GM18520 (cell line): ENCODE measurements around the gene CBR4.
"Not testable (repeated sequence)": the region's sequence is repeated elsewhere in the genome, so short reads cannot be mapped to it uniquely, and the experiment has no call there.

Source experiments
- ATAC-seq: cut with Tn5 transposase; IDR thresholded peaks from one replicate; pipeline ENCODE4 v1.9.1; 2021; ENCODE audit not compliant: unreplicated experiment

Gene CBR4

GRCh38 chr4:169035871-169036620 is 26.0 kb upstream of the CBR4 start:
- not testable (repeated sequence) for ATAC-seq

- ATAC-seq, result no peak
Measured at GRCh38 chr4:169033660-169034059, 23.6 kb upstream of the CBR4 start.

- ATAC-seq, result no peak
Measured at GRCh38 chr4:169032883-169033645, 23.0 kb upstream of the CBR4 start.

GRCh38 chr4:169032194-169032593 is 22.1 kb upstream of the CBR4 start:
- ATAC-seq, result no peak

- no peak for ATAC-seq
Measured at GRCh38 chr4:169031392-169031791, 21.3 kb upstream of the CBR4 start.

GRCh38 chr4:169030562-169030982 is 20.5 kb upstream of the CBR4 start:
- ATAC-seq, result no peak

GRCh38 chr4:169029947-169030346 is 19.9 kb upstream of the CBR4 start:
- no peak for ATAC-seq

GRCh38 chr4:169027663-169028062 is 17.6 kb upstream of the CBR4 start:
- no peak for ATAC-seq

GRCh38 chr4:169025184-169025583 is 15.1 kb upstream of the CBR4 start:
- no peak for ATAC-seq

- peak; percentile 81 for ATAC-seq
Measured at GRCh38 chr4:169024762-169025161, 14.7 kb upstream of the CBR4 start.

- ATAC-seq, result no peak
Measured at GRCh38 chr4:169018406-169018805, 8.4 kb upstream of the CBR4 start.

- ATAC-seq, result no peak
Measured at GRCh38 chr4:169017971-169018370, 7.9 kb upstream of the CBR4 start.

- no peak for ATAC-seq
Measured at GRCh38 chr4:169015186-169015623, 5.2 kb upstream of the CBR4 start.

GRCh38 chr4:169014586-169014985 is 4.5 kb upstream of the CBR4 start:
- ATAC-seq, result no peak

- ATAC-seq, result no peak
Measured at GRCh38 chr4:169013396-169013795, 3.3 kb upstream of the CBR4 start.

GRCh38 chr4:169012049-169012448 is 2.0 kb upstream of the CBR4 start:
- no peak for ATAC-seq

- ATAC-seq, result peak; percentile 4
Measured at GRCh38 chr4:169009286-169010124, 550 bp downstream of the CBR4 start.

GRCh38 chr4:169005453-169006099 is 4.5 kb downstream of the CBR4 start:
- no peak for ATAC-seq

- ATAC-seq, result no peak
Measured at GRCh38 chr4:169000315-169000714, 9.7 kb downstream of the CBR4 start.

- no peak for ATAC-seq
Measured at GRCh38 chr4:168999809-169000208, 10.2 kb downstream of the CBR4 start.

- no peak for ATAC-seq
Measured at GRCh38 chr4:168998596-168998995, 11.5 kb downstream of the CBR4 start.
